H9 (cell line): ENCODE data around the gene WDR59. TPM values are rescaled to one million over a fixed set of nuclear protein-coding genes. Genes with fewer than 3 reads are reported as not detected.
A peak's percentile ranks its signal among the peaks of the same experiment; 100 is the strongest.

Source experiments
- DNase-seq: peaks from one replicate; pipeline ENCODE4 v3.0.0-alpha.2; 2017
- H2AFZ ChIP-seq: one replicate; pipeline ENCODE4 v1.6.1; 2013; ENCODE audit warnings: mild to moderate bottlenecking, low read length, control low read depth, moderate library complexity
- H2AK5ac ChIP-seq: 2 replicates; pipeline ENCODE4 v1.6.1; 2013; ENCODE audit warnings: low read length, control low read depth, mixed read lengths; ENCODE audit not compliant: insufficient read length
- H2BK120ac ChIP-seq: one replicate; pipeline ENCODE4 v1.6.1; 2013; ENCODE audit warnings: low read depth, mild to moderate bottlenecking, low read length, control low read depth, inconsistent platforms; ENCODE audit not compliant: poor library complexity, severe bottlenecking
- H2BK12ac ChIP-seq: 2 replicates; pipeline ENCODE4 v1.6.1; 2013; ENCODE audit warnings: low read length, control low read depth, mixed read lengths, low read depth; ENCODE audit not compliant: insufficient read length
- H2BK15ac ChIP-seq: 2 replicates; pipeline ENCODE4 v1.6.1; 2013; ENCODE audit warnings: low read depth, low read length, control low read depth
- H2BK20ac ChIP-seq: one replicate; pipeline ENCODE4 v1.6.1; 2013; ENCODE audit warnings: low read depth, mild to moderate bottlenecking, low read length, control low read depth, inconsistent platforms; ENCODE audit not compliant: poor library complexity, severe bottlenecking
- H2BK5ac ChIP-seq: 2 replicates; pipeline ENCODE4 v1.6.1; 2013; ENCODE audit warnings: low read length, control low read depth, mixed read lengths; ENCODE audit not compliant: insufficient read length
- H3K14ac ChIP-seq: 2 replicates; pipeline ENCODE4 v1.6.1; 2013; ENCODE audit warnings: low read length, control low read depth; ENCODE audit not compliant: insufficient read depth
- H3K18ac ChIP-seq: 2 replicates; pipeline ENCODE4 v1.6.1; 2013; ENCODE audit warnings: low read depth, mild to moderate bottlenecking, mixed read lengths, low read length, control low read depth; ENCODE audit not compliant: insufficient read length
- H3K23ac ChIP-seq: 2 replicates; pipeline ENCODE4 v1.6.1; 2013; ENCODE audit warnings: low read length, control low read depth, mixed read lengths, low read depth; ENCODE audit not compliant: insufficient read length
- H3K23me2 ChIP-seq: 2 replicates; pipeline ENCODE4 v1.6.1; 2013; ENCODE audit warnings: low read depth, mild to moderate bottlenecking, mixed read lengths, low read length, control low read depth; ENCODE audit not compliant: insufficient read length, poor library complexity, severe bottlenecking
- H3K27ac ChIP-seq: 2 replicates; pipeline ENCODE4 v1.5.1; 2013; ENCODE audit warnings: low read length, control low read depth, mixed read lengths, low read depth; ENCODE audit not compliant: insufficient read length
- H3K27me3 ChIP-seq: 2 replicates; pipeline ENCODE4 v1.6.1; 2013; ENCODE audit warnings: low read length, control low read depth, inconsistent platforms; ENCODE audit not compliant: insufficient read depth
- H3K4ac ChIP-seq: 2 replicates; pipeline ENCODE4 v1.6.1; 2013; ENCODE audit warnings: low read depth, mild to moderate bottlenecking, control low read depth, inconsistent platforms, low read length, moderate library complexity
- H3K4me1 ChIP-seq: 2 replicates; pipeline ENCODE4 v1.6.1; 2013; ENCODE audit warnings: low read length, control low read depth, inconsistent platforms; ENCODE audit not compliant: insufficient read depth
- H3K4me2 ChIP-seq: 2 replicates; pipeline ENCODE4 v1.6.1; 2013; ENCODE audit warnings: low read length, control low read depth, mixed read lengths; ENCODE audit not compliant: insufficient read length, insufficient read depth
- H3K56ac ChIP-seq: 2 replicates; pipeline ENCODE4 v1.6.1; 2013; ENCODE audit warnings: low read depth, mild to moderate bottlenecking, mixed read lengths, low read length, control low read depth; ENCODE audit not compliant: insufficient read length
- H3K79me1 ChIP-seq: 2 replicates; pipeline ENCODE4 v1.6.1; 2013; ENCODE audit warnings: low read depth, mild to moderate bottlenecking, moderate library complexity, low read length, control low read depth, inconsistent platforms; ENCODE audit not compliant: insufficient read depth, poor library complexity, severe bottlenecking
- H3K79me2 ChIP-seq: 2 replicates; pipeline ENCODE4 v1.6.1; 2013; ENCODE audit warnings: low read length, control low read depth, inconsistent platforms; ENCODE audit not compliant: insufficient read depth
- H3K9ac ChIP-seq: 2 replicates; pipeline ENCODE4 v1.6.1; 2013; ENCODE audit warnings: low read length, control low read depth, mixed read lengths; ENCODE audit not compliant: insufficient read length; ENCODE audit errors: extremely low read depth
- H3K9me3 ChIP-seq: one replicate; pipeline ENCODE4 v1.6.1; 2013; ENCODE audit warnings: low read depth, low read length, inconsistent platforms; ENCODE audit not compliant: control insufficient read depth
- H3T11ph ChIP-seq: one replicate; pipeline ENCODE4 v1.6.1; 2013; ENCODE audit warnings: mild to moderate bottlenecking, low read length, control low read depth, inconsistent platforms
- H4K20me1 ChIP-seq: one replicate; pipeline ENCODE4 v1.6.1; 2013; ENCODE audit not compliant: control insufficient read depth, insufficient read length, insufficient read depth
- H4K5ac ChIP-seq: 2 replicates; pipeline ENCODE4 v1.6.1; 2013; ENCODE audit warnings: low read depth, mild to moderate bottlenecking, mixed read lengths, low read length, control low read depth; ENCODE audit not compliant: insufficient read length
- H4K8ac ChIP-seq: replicated peaks from 2 replicates; pipeline ENCODE4 v1.6.1; 2013; ENCODE audit warnings: low read length, control low read depth, mixed read lengths, low read depth; ENCODE audit not compliant: insufficient read length
- H4K91ac ChIP-seq: 2 replicates; pipeline ENCODE4 v1.6.1; 2013; ENCODE audit warnings: low read depth, mild to moderate bottlenecking, moderate library complexity, mixed read lengths, low read length, control low read depth; ENCODE audit not compliant: insufficient read length
- H3K27ac Mint-ChIP-seq, 3 experiments: 2 replicates in 2 of 3; 3 replicates in 1 of 3; pipeline ENCODE4 v1.8.0; 2020 to 2021; ENCODE audit warnings: mixed read lengths in 3 of 3, mild to moderate bottlenecking in 1 of 3, moderate library complexity in 1 of 3
- H3K27me3 Mint-ChIP-seq: 2 replicates; pipeline ENCODE4 v1.8.0; 2021; ENCODE audit warnings: low read depth, mild to moderate bottlenecking, moderate library complexity, mixed read lengths
- H3K36me3 Mint-ChIP-seq, 3 experiments: 2 replicates in 2 of 3; 3 replicates in 1 of 3; pipeline ENCODE4 v1.8.0; 2020 to 2021; ENCODE audit warnings: low read depth in 3 of 3, mixed read lengths in 3 of 3; ENCODE audit not compliant: insufficient read depth in 1 of 3
- H3K4me1 Mint-ChIP-seq, 2 experiments: 2 replicates each; pipeline ENCODE4 v1.8.0; 2020; ENCODE audit warnings: mixed read lengths in 2 of 2
- H3K4me3 Mint-ChIP-seq, 2 experiments: 2 replicates in 1 of 2; 3 replicates in 1 of 2; pipeline ENCODE4 v1.8.0; 2020 to 2021; ENCODE audit warnings: mild to moderate bottlenecking in 2 of 2, mixed read lengths in 2 of 2, moderate library complexity in 1 of 2
- H3K9me3 Mint-ChIP-seq, 2 experiments: 2 replicates in 1 of 2; 3 replicates in 1 of 2; pipeline ENCODE4 v1.8.0; 2020; ENCODE audit warnings: mild to moderate bottlenecking in 2 of 2, mixed read lengths in 2 of 2, moderate library complexity in 1 of 2
- CTCF ChIP-seq: fragments of 200-600 bp; sonication (generic); conservative IDR thresholded peaks from 3 replicates; pipeline ENCODE4 v1.8.0; 2021; ENCODE audit warnings: antibody characterized with exemption, mild to moderate bottlenecking
- WGBS: extraction: QIAGEN DNeasy Blood & Tissue Kit; methylation state at CpG from one replicate; pipeline ENCODE4 v1.1.7; 2013; ENCODE audit warnings: missing lambda C conversion rate, low lambda C conversion rate, mixed read lengths; ENCODE audit not compliant: insufficient read length; ENCODE audit errors: extremely low coverage; 5-methylcytosine and 5-hydroxymethylcytosine counted together
- total RNA-seq: library from RNA; stranded (reverse); gene quantifications from 2 replicates; pipeline ENCODE4 v1.2.1, GENCODE V29; 2021

The WDR59 gene
- total RNA-seq, 1 experiment from 2014 or later = 97.5 TPM

DNA sequence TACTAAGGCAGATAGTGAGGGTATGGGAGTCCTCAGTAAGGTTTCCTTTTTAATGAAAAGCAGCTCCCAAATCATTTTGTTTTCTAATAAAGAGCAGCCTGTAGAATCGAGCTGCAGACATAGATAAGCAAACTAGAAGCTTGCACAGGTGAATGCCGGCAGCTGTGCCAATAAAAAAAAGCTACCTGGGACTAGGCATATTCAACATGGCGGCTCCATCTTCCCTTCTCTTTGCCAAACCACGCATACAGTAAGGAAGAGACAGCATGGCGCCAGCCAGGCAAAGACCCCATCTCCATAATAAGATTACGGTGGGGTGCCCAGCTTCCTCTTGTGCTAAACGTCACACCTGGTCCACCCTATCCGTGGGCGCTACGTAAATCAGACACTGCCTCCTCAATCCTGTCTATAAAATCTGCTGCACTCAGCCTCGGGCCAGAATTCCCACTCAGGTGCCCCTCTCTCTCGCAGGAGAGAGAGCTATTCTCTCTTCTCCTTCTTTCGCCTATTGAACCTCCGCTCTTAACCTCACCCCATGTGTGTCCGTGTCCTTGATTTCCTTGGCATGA is 117.6 kb downstream of the WDR59 start:
- H3K4me1 Mint-ChIP-seq = peaks cover 76 to 81% of the 10 kb centered on the region in 2 experiments
- Histone ChIP-seq H3K9ac (no peak overlapping the region), H3K56ac (no peak overlapping the region), H4K20me1 (no peaks in the 10 kb centered on the region), H3K79me1 (no peaks in the 10 kb centered on the region), H3K4me1 (peaks cover 8% of the 10 kb centered on the region; the same call in 1 of the 2 replicates), H4K8ac (no peak overlapping the region), H3K79me2 (no peaks in the 10 kb centered on the region), H2BK120ac (no peak overlapping the region), H2AK5ac (no peak overlapping the region), H3K23ac (no peak overlapping the region), H3K27ac (no peak overlapping the region), H2AFZ (no peak overlapping the region), H3K4me2 (no peak overlapping the region), H3T11ph (no peak overlapping the region), H3K23me2 (no peaks in the 10 kb centered on the region), H4K91ac (no peak overlapping the region), H3K27me3 (no peaks in the 10 kb centered on the region), H4K5ac (no peak overlapping the region), H3K4ac (no peak overlapping the region), H3K18ac (no peak overlapping the region), H3K9me3 (no peaks in the 10 kb centered on the region), H2BK12ac (no peak overlapping the region), H3K14ac (no peak overlapping the region), H2BK20ac (no peak overlapping the region), H2BK15ac (no peak overlapping the region), H2BK5ac (no peak overlapping the region)
- H3K36me3 Mint-ChIP-seq = peaks cover 0 to 4% (median 1%) of the 10 kb centered on the region in 3 experiments; a peak in 5 of 7 replicates
- H3K27me3 Mint-ChIP-seq = no peaks in the 10 kb centered on the region
- no peak for TF ChIP-seq CTCF
- no CpG with 5 or more reads among the region's 15 CpGs for WGBS
- peak overlapping the region in 1 of 2 experiments; percentile 69; a peak in 3 of 5 replicates for H3K4me3 Mint-ChIP-seq
- peak; percentile 55 for DNase-seq
- no peaks in the 10 kb centered on the region for H3K9me3 Mint-ChIP-seq
- H3K27ac Mint-ChIP-seq = peak overlapping the region; percentile 15 to 95 (median 90); a peak in 4 of 7 replicates
